Right atrium auricular region (tissue), 2 donors: Measurements from ENCODE around the gene WBP4. TPM values are rescaled to one million over a fixed set of nuclear protein-coding genes. Genes with fewer than 3 reads are reported as not detected.
"Not testable (repeated sequence)": the region's sequence is repeated elsewhere in the genome, so short reads cannot be mapped to it uniquely, and the experiment has no call there.

ENCODE experiments used
- DNase-seq: peaks from one replicate; pipeline ENCODE4 v3.0.0-alpha.2; 2019; ENCODE audit warnings: low spot score
- H3K27ac ChIP-seq, 2 donors: fragments of 200-600 bp; sonication (generic); 1 replicate in 1 of 2; 2 replicates in 1 of 2; pipeline ENCODE4 v1.5.1; 2016 to 2019
- H3K27me3 ChIP-seq, 2 donors: fragments of 200-600 bp; sonication (generic); one replicate each; pipeline versions ENCODE4 v1.5.1 to v1.6.0; 2017 to 2019
- H3K36me3 ChIP-seq: fragments of 200-600 bp; sonication (generic); one replicate; pipeline ENCODE4 v1.5.1; 2016
- H3K4me1 ChIP-seq, 2 donors: fragments of 200-600 bp; sonication (generic); one replicate each; pipeline versions ENCODE4 v1.5.1 to v1.6.0; 2017 to 2019
- H3K4me3 ChIP-seq, 2 donors: fragments of 200-600 bp; sonication (generic); 1 replicate in 1 of 2; 2 replicates in 1 of 2; pipeline ENCODE4 v1.5.1; 2017 to 2019; ENCODE audit warnings: mild to moderate bottlenecking in 1 of 2, moderate library complexity in 1 of 2
- H3K9me3 ChIP-seq, 2 donors: fragments of 200-600 bp; sonication (generic); one replicate each; pipeline ENCODE4 v1.5.1; 2019
- total RNA-seq, 2 donors: library from RNA; depleted of rRNA; stranded (reverse); fragments of >200 nt; gene quantifications; one replicate each; pipeline ENCODE4 v1.1.0, GENCODE V29; 2016
- TF ChIP-seq, protein P1 (sequence below), 2 donors: fragments of 200-600 bp; sonication (generic); IDR thresholded peaks; one replicate each; pipeline ENCODE4 v1.5.1; 2019; ENCODE audit warnings: antibody characterized with exemption in 2 of 2

Gene WBP4
- total RNA-seq, 2 donors from 2014 or later = 14.0 to 18.0 TPM

DNA sequence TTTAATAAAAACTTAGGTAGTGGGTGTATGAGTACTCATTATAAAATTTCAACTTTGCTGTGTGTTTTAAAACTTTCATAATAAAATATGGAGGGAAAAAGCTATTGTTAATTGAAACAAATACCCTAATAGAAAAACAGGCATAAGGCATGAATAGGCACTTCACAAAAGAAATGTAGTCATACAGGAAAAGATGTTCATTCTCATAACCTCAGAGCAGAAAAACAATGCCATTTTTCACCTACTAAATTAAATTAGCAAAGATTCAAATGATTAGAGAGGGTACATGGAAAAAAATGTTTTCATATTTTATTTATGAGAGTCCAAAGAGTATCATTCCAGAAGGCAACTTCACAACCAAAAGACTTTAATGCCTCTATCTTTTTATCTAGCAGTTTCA is 21.6 kb upstream of the WBP4 start:
- no peaks in the 10 kb centered on the region for H3K9me3 ChIP-seq
- TF ChIP-seq, protein P1, sequence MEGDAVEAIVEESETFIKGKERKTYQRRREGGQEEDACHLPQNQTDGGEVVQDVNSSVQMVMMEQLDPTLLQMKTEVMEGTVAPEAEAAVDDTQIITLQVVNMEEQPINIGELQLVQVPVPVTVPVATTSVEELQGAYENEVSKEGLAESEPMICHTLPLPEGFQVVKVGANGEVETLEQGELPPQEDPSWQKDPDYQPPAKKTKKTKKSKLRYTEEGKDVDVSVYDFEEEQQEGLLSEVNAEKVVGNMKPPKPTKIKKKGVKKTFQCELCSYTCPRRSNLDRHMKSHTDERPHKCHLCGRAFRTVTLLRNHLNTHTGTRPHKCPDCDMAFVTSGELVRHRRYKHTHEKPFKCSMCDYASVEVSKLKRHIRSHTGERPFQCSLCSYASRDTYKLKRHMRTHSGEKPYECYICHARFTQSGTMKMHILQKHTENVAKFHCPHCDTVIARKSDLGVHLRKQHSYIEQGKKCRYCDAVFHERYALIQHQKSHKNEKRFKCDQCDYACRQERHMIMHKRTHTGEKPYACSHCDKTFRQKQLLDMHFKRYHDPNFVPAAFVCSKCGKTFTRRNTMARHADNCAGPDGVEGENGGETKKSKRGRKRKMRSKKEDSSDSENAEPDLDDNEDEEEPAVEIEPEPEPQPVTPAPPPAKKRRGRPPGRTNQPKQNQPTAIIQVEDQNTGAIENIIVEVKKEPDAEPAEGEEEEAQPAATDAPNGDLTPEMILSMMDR (IDR thresholded peaks at IDR 0.05) = no peak

DNA sequence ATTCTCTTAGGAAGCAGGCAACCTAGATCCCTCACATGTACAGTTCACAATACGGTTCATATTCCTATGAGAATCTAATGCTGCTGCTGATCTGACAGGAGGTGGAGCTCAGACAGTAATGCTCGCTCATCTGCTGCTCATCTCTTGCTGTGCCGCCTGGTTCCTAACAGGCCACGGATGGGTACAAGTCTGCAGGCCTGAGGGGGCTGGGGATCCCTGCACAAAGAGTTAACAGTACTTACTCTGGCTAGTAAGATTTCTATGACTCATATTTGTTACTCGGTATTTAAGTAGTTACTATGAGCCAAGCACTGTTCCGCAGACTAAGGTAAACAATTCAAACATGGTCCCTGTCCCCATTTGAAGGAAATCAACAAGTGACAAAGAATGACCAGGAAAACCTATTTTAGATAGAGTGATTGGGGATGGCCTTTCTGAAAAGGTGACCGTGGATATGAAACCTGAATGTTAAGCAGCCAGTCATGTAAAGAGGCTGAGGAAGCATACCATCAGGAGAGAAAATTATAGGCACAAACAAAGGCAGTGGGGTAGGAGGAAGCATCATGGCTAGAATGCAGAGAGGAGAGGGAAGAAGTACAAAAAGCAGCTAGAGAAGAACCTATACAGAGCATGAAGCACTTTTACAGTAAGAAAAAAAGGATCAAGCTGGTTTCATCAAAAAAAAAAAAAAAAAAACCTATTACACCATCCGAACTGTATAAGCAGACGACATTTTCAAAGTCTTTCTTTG is 20.6 kb upstream of the WBP4 start:
- no peaks in the 10 kb centered on the region for H3K36me3 ChIP-seq
- H3K4me3 ChIP-seq = no peak overlapping the region
- H3K9me3 ChIP-seq = no peaks in the 10 kb centered on the region
- no peak overlapping the region for H3K27ac ChIP-seq
- H3K27me3 ChIP-seq = no peaks in the 10 kb centered on the region
- peaks cover 0 to 7% of the 10 kb centered on the region in 2 donors for H3K4me1 ChIP-seq
- no peak for DNase-seq
- TF ChIP-seq, protein P1 (IDR thresholded peaks at IDR 0.05) = no peak

More for the DNA sequence above, 21.6 kb upstream of the WBP4 start:
- Histone ChIP-seq H3K27me3 (no peaks in the 10 kb centered on the region), H3K4me1 (peaks cover 0 to 15% of the 10 kb centered on the region in 2 donors), H3K27ac (no peak overlapping the region), H3K4me3 (no peak overlapping the region), H3K36me3 (no peaks in the 10 kb centered on the region)
- no peak for DNase-seq

DNA sequence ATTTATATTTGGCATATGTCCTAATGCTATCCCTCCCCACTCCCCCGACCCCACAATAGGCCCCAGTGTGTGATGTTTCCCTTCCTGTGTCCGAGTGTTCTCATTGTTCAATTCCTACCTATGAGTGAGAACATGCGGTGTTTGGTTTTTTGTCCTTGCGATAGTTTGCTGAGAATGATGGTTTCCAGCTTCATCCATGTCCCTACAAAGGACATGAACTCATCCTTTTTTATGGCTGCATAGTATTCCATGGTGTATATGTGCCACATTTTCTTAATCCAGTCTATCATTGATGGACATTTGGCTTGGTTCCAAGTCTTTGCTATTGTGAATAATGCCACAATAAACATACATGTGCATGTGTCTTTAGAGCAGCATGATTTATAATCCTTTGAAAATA is 18.9 kb upstream of the WBP4 start:
- H3K4me3 ChIP-seq, H3K9me3 ChIP-seq, H3K4me1 ChIP-seq, H3K27me3 ChIP-seq, DNase-seq, H3K27ac ChIP-seq, H3K36me3 ChIP-seq: not testable (repeated sequence)

DNA sequence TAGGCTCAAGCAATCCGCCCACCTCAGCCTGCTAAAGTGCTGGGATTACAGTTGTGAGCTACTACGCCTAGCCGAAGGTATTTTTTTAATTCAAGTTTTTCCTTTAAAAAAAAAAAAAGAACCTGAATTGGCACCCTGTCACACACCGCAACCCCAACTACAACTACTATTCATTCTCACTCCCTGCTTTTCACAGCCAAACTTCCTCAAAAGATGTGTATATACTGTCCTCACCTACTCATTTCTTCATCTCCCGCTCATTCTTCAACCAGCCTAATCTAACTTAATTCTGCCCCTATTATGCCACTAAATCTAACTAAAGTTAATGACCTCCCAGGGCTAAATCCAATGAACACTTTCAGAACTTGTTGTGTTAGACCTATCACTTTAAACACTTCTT is 12.7 kb upstream of the WBP4 start:
- Histone ChIP-seq H3K9me3 (no peaks in the 10 kb centered on the region), H3K27me3 (no peaks in the 10 kb centered on the region), H3K4me3 (no peak overlapping the region), H3K36me3 (peaks cover 7% of the 10 kb centered on the region), H3K27ac (no peak overlapping the region), H3K4me1 (peaks cover 0 to 39% of the 10 kb centered on the region in 2 donors)
- DNase-seq = no peak
- TF ChIP-seq, protein P1 (IDR thresholded peaks at IDR 0.05) = no peak

DNA sequence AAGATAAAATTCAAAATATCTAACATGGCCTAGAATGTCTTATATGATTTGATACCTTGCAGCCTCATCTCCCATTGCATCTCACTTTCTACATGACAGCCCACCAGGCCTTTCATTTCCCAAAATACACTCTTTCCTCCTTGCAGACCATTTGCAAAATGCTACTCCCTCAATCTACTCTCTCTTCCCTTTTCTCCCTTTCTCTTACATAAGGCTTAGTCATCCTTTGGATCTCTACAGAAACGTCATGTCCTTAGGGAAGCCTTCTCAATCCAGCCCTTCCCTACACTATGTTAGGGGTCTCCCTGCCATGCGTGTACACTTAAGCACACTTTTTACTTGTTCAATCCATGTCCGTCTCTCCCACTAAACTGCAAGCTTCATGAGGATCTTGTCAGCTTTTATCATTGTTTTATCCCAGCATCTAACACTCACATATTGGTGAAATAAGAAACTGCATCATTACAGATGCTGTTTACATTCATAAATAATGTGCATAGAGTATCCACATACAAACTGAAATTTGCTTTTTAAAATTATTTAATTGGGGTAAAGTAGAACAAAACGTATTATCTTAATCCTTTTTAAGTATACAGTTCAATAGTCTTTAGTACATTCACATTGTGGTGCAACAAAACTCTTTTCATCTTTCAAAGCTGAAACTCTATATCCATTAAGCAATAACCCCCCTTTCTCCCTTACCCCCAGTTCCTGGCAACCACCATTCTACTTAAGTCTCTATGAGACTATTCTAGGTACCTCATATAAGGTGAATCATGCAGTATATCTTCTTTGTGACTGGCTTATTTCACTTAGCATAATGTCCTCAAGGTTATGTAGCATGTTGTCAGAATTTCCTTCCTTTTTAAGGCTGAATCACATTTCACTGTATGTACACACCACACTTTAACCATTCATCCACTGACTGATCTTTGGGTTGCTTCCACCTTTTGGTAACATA is 11.5 kb upstream of the WBP4 start:
- no peaks in the 10 kb centered on the region for H3K27me3 ChIP-seq
- H3K36me3 ChIP-seq = peaks cover 7% of the 10 kb centered on the region
- peaks cover 0 to 50% of the 10 kb centered on the region in 2 donors for H3K4me1 ChIP-seq
- no peak overlapping the region for H3K27ac ChIP-seq
- TF ChIP-seq, protein P1 (IDR thresholded peaks at IDR 0.05) = no peak
- H3K9me3 ChIP-seq = no peaks in the 10 kb centered on the region
- no peak for DNase-seq
- no peak overlapping the region for H3K4me3 ChIP-seq

DNA sequence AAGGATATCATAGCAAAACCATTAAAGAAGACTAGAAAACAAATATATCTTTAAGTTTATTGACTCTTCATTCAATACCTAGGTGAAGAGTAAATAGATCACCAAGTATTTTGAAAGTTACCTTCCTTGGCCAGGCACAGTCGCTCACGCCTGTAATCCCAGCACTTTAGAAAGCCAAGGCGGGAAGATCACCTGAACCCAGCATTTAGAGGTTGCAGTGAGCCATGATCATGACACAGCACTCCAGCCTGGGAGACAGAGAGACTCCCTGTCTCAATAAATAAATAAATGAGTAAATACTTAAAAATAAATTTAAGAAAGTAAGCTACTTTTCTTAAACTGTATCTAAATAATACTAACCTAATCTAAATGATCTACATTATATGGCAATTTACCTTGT is 8.9 kb upstream of the WBP4 start:
- TF ChIP-seq, protein P1 (IDR thresholded peaks at IDR 0.05) = no peak
- Histone ChIP-seq H3K9me3 (no peaks in the 10 kb centered on the region), H3K27ac (peak overlapping the region; percentile 77 to 84), H3K36me3 (peaks cover 7% of the 10 kb centered on the region), H3K4me3 (no peak overlapping the region), H3K27me3 (no peaks in the 10 kb centered on the region), H3K4me1 (peaks cover 0 to 77% of the 10 kb centered on the region in 2 donors)
- no peak for DNase-seq
